Mesothelial cell of epicardium (in vitro differentiated cells): Measurements from ENCODE around the gene GTF2E1. TPM values are rescaled to one million over a fixed set of nuclear protein-coding genes. Genes with fewer than 3 reads are reported as not detected.
"Not testable (repeated sequence)": the region's sequence is repeated elsewhere in the genome, so short reads cannot be mapped to it uniquely, and the experiment has no call there.

Source experiments
- DNase-seq, 2 experiments: peaks; one replicate each; pipeline ENCODE4 v3.0.0; 2021; ENCODE audit warnings: low spot score in 2 of 2; ENCODE audit not compliant: unreplicated experiment in 2 of 2
- H3K27ac Mint-ChIP-seq: 2 replicates; pipeline ENCODE4 v1.8.0; 2021; ENCODE audit warnings: mixed read lengths
- H3K27me3 Mint-ChIP-seq: 2 replicates; pipeline ENCODE4 v1.8.0; 2021; ENCODE audit warnings: low read depth, mixed read lengths
- H3K36me3 Mint-ChIP-seq: 2 replicates; pipeline ENCODE4 v1.8.0; 2021; ENCODE audit warnings: mixed read lengths
- H3K4me1 Mint-ChIP-seq: 2 replicates; pipeline ENCODE4 v1.8.0; 2021; ENCODE audit warnings: mixed read lengths
- H3K4me3 Mint-ChIP-seq: 2 replicates; pipeline ENCODE4 v1.8.0; 2021; ENCODE audit warnings: mild to moderate bottlenecking, moderate library complexity, mixed read lengths
- H3K9me3 Mint-ChIP-seq: 2 replicates; pipeline ENCODE4 v1.8.0; 2021; ENCODE audit warnings: mixed read lengths
- total RNA-seq: library from RNA; stranded (reverse); gene quantifications from 3 replicates; pipeline ENCODE4 v1.2.1, GENCODE V29; 2021
- TF ChIP-seq, protein P1 (sequence below): fragments of 200-600 bp; sonication (generic); IDR thresholded peaks from one replicate; pipeline ENCODE4 v1.5.0; 2021; ENCODE audit warnings: antibody characterized with exemption; ENCODE audit not compliant: unreplicated experiment

GTF2E1 gene
- total RNA-seq, 1 donor from 2014 or later, result 17.9 TPM

DNA sequence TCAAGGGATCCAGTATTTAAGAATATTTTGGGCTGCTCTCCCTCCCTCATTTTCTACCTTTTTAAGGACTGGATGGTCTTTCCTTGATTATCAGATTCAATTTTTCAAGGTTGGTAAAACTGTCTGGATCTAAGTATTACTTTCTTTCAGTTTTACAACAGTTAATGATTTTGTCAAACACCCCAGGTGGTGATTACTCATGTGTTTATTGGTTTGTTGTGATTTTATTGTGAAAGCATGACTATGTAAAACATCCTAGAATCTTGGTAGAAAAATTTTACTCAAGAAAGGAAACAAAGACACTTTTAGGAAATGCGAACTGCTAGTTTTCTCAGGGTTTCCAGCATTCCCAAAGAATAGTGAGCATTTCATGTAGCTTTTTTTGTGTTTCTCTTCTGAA, 7.3 kb downstream of the GTF2E1 start:
- Mint-ChIP-seq H3K4me3 (no peak overlapping the region), H3K36me3 (peaks cover 14% of the 10 kb centered on the region), H3K27me3 (no peaks in the 10 kb centered on the region), H3K9me3 (no peaks in the 10 kb centered on the region), H3K27ac (no peak overlapping the region), H3K4me1 (no peaks in the 10 kb centered on the region)
- no peak for DNase-seq
- TF ChIP-seq, protein P1, sequence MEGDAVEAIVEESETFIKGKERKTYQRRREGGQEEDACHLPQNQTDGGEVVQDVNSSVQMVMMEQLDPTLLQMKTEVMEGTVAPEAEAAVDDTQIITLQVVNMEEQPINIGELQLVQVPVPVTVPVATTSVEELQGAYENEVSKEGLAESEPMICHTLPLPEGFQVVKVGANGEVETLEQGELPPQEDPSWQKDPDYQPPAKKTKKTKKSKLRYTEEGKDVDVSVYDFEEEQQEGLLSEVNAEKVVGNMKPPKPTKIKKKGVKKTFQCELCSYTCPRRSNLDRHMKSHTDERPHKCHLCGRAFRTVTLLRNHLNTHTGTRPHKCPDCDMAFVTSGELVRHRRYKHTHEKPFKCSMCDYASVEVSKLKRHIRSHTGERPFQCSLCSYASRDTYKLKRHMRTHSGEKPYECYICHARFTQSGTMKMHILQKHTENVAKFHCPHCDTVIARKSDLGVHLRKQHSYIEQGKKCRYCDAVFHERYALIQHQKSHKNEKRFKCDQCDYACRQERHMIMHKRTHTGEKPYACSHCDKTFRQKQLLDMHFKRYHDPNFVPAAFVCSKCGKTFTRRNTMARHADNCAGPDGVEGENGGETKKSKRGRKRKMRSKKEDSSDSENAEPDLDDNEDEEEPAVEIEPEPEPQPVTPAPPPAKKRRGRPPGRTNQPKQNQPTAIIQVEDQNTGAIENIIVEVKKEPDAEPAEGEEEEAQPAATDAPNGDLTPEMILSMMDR, result no peak

DNA sequence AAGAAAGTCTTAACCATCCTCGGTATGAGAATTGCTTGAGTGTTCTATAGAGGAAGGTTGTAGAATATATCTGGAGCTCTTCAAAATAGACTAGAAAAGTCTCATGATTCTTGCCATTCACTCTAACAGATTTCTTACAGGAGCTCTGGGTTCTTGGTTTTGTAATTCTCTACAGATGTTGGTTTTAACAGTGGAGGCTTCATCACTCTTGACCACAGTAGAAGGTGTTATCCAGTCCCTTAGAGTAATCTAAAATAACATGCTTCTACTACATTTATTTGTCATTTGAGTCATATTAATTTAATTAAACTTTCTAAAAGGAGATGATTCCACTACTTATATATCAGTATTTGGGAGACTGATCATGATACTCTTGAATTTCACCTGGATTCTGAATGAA, 9.7 kb downstream of the GTF2E1 start:
- H3K4me3 Mint-ChIP-seq, result no peak overlapping the region

DNA sequence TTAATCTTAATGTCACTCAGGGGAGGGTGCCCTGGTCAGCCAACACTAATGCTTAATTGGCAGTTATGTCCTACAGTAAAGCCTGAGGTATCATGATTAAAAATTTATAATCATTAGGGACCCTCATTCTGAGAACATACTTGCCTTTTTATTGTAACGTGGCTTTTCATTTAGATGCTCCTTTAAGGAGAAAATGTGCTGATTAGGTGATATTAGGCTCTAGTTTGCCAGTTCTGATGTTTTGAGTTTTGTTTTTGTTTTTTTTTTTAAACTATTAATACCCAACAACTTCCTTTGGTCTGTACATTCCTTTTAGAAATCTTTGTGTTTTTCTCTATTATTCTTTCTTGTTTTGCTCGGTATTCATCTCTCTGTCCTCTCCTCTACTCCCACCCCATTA, 10.3 kb downstream of the GTF2E1 start:
- DNase-seq, result no peak
- Mint-ChIP-seq H3K27me3 (no peaks in the 10 kb centered on the region), H3K27ac (no peak overlapping the region), H3K4me1 (no peaks in the 10 kb centered on the region), H3K9me3 (peaks cover 5% of the 10 kb centered on the region), H3K4me3 (no peak overlapping the region), H3K36me3 (peaks cover 25% of the 10 kb centered on the region)
- TF ChIP-seq, protein P1, result no peak

More for the DNA sequence above, 9.7 kb downstream of the GTF2E1 start:
- peaks cover 23% of the 10 kb centered on the region for H3K36me3 Mint-ChIP-seq
- H3K27ac Mint-ChIP-seq, result no peak overlapping the region
- no peak for DNase-seq
- peaks cover 5% of the 10 kb centered on the region for H3K9me3 Mint-ChIP-seq
- TF ChIP-seq, protein P1, result no peak
- H3K4me1 Mint-ChIP-seq, result no peaks in the 10 kb centered on the region
- no peaks in the 10 kb centered on the region for H3K27me3 Mint-ChIP-seq

DNA sequence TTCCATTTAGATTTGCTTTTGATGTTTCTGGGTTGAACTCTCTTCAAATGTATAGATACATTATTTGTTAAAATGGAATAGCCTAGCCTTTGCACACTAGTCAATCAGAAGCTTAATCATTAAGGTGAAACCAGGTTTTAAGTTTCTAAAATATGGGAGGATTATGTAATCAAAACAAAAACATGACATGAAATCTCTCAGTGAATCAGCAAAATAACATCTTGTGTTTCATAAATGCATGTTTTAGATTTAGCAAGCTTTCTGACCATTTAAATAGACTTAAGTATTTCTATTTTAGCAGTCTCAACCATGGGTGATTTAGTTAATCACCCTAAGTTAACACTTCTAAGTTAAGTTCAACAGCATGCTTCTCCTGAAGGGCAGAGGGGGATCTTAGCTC, 11.3 kb downstream of the GTF2E1 start:
- TF ChIP-seq, protein P1, result no peak
- DNase-seq, result no peak
- H3K9me3 Mint-ChIP-seq, result peaks cover 6% of the 10 kb centered on the region
- H3K27me3 Mint-ChIP-seq, result no peaks in the 10 kb centered on the region
- H3K4me3 Mint-ChIP-seq, result no peak overlapping the region
- H3K36me3 Mint-ChIP-seq, result peaks cover 31% of the 10 kb centered on the region
- no peak overlapping the region for H3K27ac Mint-ChIP-seq
- no peaks in the 10 kb centered on the region for H3K4me1 Mint-ChIP-seq

DNA sequence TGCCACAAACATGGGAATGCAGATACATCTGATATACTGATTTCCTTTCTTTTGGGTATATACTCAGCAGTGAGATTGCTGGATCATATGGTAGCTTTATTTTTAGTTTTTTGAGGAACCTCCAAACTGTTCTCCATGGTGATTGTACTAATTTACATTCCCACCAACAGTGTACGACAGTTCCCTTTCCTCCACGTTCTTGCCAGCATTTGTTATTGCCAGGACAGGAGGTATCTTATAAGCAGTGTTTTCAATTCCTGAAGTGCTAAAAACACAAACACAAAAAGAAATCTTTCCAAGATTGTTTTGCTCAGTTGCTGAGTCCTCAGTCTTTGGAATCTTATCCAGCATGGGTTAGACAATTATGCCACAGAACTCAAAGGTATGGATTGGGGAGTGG, 13.5 kb downstream of the GTF2E1 start:
- no peak overlapping the region for H3K4me3 Mint-ChIP-seq
- H3K4me1 Mint-ChIP-seq, result no peaks in the 10 kb centered on the region
- DNase-seq, result no peak
- H3K9me3 Mint-ChIP-seq, result peaks cover 20% of the 10 kb centered on the region
- no peaks in the 10 kb centered on the region for H3K27me3 Mint-ChIP-seq
- TF ChIP-seq, protein P1, result no peak
- no peak overlapping the region for H3K27ac Mint-ChIP-seq
- peaks cover 38% of the 10 kb centered on the region for H3K36me3 Mint-ChIP-seq

DNA sequence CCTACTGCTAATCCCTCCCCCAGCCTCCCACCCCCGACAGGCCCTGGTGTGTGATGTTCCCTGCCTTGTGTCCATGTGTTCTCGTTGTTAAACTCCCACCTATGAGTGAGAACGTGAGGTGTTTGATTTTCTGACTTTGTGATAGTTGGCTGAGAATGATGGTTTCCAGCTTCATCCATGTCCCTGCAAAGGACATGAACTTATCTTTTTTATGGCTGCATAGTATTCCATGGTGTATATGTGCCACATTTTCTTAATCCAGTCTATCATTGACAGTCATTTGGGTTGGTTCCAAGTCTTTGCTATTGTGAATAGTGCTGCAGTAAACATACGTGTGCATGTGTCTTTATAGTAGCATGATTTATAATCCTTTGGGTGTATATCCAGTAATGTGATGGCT, 16.0 kb downstream of the GTF2E1 start:
- Mint-ChIP-seq H3K36me3 (peaks cover 31% of the 10 kb centered on the region), H3K9me3 (peaks cover 20% of the 10 kb centered on the region), H3K4me1 (peaks cover 11% of the 10 kb centered on the region)
- DNase-seq, H3K4me3 Mint-ChIP-seq, H3K27ac Mint-ChIP-seq, H3K27me3 Mint-ChIP-seq: not testable (repeated sequence)
